Measurements from ENCODE around the gene CLRN3. TPM values are rescaled to one million over a fixed set of nuclear protein-coding genes. Genes with fewer than 3 reads are reported as not detected.

The CLRN3 gene
- not detected in 2 replicates for total RNA-seq

DNA sequence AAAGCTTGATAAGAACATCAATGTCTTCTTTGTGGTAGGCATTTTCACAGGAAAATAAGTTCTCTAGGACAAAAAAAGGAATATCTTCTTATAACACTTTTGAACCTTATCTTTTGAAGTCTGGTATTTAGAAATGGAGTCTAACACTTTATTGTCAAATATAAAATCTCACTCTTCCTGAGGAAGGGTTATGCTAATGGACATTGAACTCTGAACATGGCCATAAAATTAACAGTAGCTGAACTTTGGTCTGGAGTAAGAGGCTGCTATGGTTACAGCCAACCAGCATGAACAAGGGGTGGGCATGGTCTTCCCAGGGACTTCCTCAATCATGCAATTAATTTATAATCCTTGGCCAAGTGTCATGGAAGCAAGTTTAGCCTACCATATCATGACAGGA is at the start of gene CLRN3:
Gene CLRN3 (minus strand): TSS at position 199 of the 400 bp plus-strand sequence. CDS start 157 bp downstream, at position 42.

GRCh38 chr10:127906548-127907377 is 14.0 kb upstream of the CLRN3 start, which contains the start of gene PTPRE:
PTPRE (plus strand) TSS chr10:127907103; CDS start chr10:128040882, 133,779 bp downstream.

Other genes starting within 250 kb of the CLRN3 start
- not detected in 2 replicates for gene FOXI2, start 155.8 kb downstream of the CLRN3 start, total RNA-seq
- gene PTPRE, start 14.2 kb upstream of the CLRN3 start, total RNA-seq = 1.0 and 1.7 TPM in 2 replicates
- gene MKI67, start 233.5 kb upstream of the CLRN3 start, total RNA-seq = 34.0 and 35.1 TPM in 2 replicates

Measured in bronchus fibroblast of lung (primary cell).